GM18526 (cell line): ENCODE results near the gene CHAT.

Source experiments
- POLR2A ChIP-seq: IDR thresholded peaks from 3 replicates; pipeline ENCODE4 v1.6.1; 2011; ENCODE audit not compliant: insufficient read length; ENCODE audit errors: extremely low read depth

Gene CHAT

DNA sequence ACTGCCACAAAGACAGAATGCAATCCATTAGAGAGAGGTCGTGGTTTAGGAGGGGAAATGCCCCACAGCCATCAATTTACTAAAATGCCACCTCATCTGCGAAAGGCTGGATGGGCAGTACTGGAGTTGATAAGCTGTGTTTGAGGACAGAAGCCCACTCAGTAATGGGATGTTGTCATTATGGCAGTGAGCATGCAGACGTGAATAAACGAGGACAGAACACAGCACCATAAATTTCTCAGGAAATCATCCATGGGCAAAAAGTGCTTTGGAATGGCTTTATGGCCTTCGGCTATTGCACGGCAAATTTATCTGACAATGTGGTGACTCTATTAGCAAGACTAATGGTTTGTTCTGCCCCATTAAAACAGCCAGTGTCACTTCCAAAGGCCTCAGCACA is 49.8 kb downstream of the CHAT start:
- no peak for TF ChIP-seq POLR2A

DNA sequence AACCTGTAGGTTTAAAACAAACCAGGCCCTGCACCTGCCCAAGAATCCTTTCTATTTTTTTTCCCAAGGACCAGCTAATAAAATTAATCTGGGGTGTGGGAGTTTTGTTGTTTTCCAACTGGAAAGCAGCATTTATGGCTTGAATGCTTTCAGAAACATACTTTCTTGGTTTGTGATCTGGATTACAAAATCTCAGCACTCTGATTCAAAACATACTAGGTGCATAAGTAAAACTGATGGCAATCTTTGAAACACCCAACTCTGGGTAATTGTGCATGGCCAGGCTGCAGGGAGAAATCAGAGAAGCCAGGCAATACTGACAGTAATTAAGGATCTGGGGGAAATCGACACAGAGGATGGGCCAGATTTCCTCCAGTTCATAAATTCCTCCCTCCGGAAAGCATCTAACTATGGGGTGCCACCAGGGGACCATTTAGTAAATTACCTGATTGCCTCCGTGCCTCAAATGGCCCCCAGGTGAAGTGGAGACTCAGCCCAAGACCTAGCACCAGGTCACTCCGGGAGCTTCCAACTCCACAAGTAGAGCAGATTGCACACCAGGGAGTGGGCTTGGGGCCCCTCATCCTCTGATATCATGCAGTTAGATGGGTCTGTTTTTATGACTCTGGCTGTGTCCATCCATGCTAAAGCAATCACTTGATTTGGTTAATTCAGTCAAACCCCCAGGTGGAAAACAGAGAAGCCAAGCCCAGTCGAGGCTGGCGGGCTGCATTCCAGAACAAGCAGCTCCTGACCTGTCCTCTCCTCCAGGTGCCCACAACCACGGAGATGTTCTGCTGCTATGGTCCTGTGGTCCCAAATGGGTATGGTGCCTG is 50.4 kb downstream of the CHAT start:
- no peak for TF ChIP-seq POLR2A

DNA sequence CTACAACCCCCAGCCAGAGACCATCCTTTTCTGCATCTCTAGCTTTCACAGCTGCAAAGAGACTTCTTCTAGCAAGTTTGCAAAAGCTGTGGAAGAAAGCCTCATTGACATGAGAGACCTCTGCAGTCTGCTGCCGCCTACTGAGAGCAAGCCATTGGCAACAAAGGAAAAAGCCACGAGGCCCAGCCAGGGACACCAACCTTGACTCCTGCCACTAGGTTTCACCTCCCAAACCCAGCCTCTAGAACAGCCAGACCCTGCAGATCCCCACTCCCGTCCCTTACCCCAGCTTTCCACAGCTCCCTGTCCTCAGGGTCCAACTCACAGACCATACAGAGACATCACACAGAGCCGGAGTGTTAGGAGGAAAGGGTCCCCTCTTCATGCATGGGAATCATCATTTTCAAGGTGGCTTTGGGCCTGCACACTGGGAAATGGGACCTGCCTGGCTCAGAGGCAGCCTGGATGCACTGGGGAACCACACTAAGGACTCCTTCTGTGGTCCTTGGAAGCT is 51.1 kb downstream of the CHAT start:
- no peak for TF ChIP-seq POLR2A

DNA sequence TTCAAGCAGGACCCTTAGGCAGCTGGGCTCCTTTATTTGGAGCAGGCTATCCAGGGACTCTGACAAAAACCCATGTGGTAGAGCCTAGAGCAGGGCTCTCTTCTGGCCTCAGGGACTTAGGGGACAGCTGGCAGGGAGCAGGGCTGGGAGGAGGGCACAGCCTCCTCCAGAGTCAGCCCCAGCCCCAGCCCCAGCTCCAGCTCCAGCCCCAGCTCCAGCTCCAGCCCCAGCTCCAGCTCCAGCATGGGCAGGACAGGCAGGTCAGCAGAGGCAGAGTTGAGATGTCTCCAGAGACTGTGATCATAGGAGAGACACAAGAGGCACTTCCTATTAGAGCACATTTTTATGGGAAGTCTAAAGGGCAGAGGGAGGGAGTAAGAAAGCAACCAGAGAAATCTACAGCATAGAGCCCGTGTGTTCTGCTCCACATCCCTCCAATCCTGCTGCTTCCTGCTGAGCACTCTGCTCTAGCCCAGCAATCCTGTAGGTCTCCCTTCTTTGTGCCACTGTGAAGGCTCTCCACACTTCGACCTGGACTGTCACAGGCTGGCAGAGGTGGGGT is 52.3 kb downstream of the CHAT start:
- TF ChIP-seq POLR2A, result no peak

DNA sequence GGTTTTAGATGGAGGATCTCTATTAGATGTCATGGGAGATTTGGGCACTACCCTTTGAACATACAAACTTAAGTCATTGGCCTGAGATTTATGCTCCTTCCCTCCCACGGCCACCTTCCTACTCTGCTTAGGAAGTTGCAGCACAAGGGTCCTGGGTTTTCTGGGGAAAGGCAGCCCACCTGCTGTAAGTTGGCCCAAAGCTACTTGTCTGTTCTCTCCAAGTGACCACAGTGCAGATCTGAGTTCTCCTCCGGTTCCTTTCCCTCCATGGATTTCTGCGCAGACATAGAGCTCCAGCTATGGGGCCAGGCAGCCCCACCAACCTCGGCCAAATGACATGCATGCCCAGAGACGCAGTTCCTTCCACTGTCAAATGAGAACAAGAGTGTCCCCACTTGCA is 52.8 kb downstream of the CHAT start:
- no peak for TF ChIP-seq POLR2A

DNA sequence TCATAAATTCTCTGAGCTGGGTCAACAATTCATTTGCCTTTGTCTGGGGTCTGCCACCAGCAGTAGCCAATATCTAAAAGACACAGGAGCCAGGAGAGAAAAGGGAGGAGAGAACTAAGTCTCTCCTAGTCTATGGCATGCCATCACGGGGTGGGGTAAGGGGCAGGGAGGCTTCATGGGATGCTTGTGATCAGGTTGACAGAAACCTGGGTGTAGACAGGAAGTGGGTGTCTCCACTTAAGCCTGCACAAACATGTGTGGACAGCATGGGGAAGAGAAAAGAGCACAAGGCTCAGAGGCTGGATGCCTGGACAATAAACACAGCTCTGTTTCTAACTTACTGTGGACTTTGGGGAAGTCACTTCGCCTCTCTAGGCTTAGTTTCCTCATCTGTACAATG is 54.2 kb downstream of the CHAT start:
- no peak for TF ChIP-seq POLR2A

DNA sequence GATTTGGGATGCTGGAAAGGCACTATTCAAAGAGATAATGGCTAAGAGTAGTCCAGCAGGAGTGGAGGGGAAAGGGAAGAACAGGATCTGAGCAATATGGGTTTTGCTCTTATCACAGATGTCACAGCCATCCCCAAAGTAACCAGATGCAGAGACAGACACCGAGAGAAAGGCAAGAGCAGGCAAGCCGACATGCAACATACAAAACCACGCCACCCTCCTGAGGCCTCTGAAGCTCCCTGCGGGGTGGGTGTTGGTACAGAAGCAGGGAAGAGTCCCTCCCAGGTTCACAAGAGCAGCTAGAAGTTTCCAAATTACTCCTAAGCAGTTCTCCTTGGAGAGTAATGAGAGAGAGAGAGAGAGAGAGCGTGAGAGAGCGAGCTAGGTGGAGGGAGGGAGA is 54.8 kb downstream of the CHAT start:
- TF ChIP-seq POLR2A, result no peak

DNA sequence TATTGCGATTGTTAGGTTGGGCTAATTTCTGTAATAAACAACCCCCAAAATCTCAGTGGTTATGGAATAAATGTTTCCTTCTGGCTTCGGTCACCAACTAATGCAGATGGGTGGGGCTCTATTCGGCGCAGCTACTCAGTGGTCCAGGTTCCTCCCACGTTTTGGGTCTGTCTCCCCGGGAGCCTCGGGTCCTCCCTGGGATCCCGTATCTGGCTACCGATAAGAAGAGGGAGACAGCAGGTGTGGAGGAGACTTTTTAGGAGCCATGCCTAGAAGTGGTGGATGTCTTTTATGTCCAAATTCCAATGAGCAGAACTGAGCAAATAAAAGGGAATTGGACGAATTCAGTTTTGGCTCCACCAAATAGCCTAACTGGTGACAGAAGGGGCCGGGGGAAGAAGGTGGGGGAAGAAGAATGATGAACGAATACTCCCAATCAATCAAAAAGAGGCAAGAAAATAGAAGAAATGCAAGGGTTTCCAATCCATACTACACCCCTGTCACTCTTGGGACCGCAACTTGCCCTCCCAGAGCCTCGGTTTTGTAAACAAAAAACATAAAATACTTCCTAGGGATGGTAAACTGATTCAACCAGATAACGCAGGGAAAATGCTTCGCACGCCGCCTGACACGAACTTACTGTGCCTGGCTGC is 65.1 kb downstream of the CHAT start:
- no peak for TF ChIP-seq POLR2A

DNA sequence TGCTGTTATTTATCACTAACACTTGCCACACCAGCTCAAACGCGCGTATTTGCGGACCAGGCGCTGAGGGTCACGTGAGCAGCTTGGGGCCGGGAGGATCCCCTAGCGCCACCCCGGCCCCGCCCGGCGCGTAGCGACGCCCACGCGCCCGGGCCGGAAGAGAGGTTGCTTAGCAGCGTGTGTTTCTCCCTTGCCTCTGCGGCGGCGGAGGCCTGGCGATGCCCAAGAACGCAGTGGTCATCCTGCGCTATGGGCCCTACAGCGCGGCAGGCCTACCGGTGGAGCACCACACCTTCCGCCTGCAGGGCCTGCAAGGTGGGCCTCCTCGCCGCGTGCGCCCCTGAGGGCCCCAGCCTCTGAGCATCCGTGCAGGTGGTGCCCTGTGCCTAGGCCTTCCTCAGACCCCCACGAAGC is 65.7 kb downstream of the CHAT start, which contains the start of gene C10orf53:
Gene C10orf53, plus strand, starts transcription at position 172 of the 414 bp plus-strand sequence. Its CDS starts 47 bp downstream, at position 219.
- no peak for TF ChIP-seq POLR2A

DNA sequence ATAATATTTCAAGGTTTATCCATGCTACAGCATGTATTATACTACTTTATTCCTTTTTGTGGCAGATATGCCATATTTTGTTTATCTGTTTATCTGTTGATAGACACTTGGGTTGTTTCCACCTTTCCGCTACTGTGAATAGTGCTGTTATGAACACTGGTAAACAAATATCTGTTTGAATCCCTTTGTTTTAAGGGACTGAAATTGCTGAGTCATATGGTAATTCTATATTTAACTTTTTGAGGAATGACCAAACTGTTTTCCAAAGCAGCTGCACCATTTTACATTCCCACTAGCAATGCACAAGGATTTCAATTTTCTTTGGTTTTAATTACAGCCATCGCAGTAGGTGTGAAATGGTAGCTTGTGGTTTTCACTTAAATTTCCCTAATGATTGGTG is 69.0 kb downstream of the CHAT start:
- TF ChIP-seq POLR2A, result no peak

DNA sequence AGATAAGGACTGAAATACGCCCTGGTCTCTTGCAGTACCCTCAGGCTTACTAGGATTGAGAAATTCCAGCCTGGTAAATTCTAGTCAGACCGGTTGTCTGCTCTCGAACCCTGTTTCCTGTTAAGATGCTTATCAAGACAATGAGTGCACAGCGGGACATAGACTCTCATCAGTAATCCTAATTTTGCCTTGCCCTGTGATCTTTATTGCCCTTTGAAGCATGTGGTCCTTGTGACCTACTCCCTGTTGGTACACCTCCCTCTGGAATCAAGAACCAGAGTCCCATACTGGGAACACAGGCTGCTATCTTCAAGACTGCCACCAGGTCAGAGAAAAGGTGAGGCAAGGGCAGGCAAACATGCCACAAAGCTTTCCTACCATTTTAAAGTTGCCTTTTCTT is 72.8 kb downstream of the CHAT start:
- TF ChIP-seq POLR2A, result no peak

DNA sequence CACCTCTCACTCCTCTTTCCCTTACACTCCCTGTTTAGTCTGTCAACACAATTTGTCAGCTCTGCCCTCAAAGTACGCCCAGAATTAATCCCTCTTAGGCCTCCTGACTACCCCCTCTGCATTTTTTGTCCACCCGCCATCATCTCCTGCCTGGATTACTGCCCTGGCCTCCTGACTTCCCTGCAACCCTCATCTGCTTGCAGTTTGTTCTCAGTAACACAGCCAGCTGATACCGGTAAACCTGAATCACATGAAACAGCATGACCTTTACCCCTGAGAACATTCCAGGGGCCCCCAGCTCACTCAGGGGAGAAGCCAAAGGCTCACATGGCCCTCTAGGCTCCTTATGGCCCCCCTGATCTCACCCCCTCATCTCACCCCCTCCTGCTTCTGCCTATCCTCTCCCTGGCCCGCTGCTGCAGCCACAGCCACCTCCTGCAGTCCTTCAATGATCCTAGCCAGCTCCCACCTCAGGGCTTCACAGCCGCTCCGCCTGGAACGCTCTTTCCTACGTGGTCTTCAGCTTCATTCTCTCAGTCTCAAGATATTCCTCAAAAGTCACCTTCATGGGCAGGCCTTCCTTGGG is 74.5 kb downstream of the CHAT start:
- no peak for TF ChIP-seq POLR2A

DNA sequence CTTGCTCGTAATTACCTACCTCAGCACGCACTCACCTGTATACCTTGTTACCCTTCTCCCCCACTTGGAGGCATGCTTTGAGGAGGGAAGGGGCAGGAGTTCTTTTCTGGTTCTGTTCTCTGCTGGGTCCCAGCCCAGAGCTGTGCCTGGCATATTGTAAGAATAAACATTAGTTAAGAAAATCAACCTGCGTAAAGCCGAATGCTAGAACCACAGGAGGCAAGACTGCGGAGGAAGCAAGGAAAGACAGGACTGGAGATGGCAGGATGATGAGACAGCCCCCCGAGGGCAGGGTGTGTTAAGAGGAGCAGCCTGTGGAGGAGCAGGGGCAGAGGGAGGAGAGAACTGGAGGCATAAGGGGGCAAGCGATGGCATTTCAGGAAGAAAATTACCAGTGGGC is 75.1 kb downstream of the CHAT start:
- TF ChIP-seq POLR2A, result no peak

DNA sequence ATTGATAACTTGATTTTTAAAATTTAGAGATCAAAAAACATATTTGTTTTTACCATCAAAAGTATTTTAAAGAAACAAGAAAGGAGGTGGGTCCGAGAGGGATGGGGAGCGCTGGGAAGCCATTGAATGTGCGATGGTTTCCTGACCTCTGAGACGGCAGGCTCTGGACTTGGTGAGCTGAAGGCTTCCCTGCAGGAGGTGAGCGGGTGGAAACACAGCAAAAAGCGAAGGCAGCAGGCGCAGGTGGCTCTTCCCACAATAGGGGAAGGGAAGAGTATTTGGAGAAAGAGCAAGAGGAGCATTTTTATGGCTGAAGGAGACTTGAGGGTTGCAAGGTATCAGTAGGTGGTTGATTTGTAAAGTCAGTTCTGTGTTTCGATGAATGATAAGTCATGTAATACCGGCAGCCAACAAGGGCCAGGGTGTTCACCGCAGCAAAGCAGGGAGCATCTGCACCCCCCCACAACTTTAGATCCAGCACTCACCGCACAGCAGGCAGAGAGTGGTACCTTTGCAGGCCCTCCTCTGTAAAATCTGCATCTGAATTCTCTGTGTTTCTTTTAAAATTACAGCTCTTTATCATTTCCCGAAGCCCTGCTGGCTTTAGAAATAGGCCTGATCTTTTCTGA is 76.2 kb downstream of the CHAT start:
- TF ChIP-seq POLR2A, result no peak

DNA sequence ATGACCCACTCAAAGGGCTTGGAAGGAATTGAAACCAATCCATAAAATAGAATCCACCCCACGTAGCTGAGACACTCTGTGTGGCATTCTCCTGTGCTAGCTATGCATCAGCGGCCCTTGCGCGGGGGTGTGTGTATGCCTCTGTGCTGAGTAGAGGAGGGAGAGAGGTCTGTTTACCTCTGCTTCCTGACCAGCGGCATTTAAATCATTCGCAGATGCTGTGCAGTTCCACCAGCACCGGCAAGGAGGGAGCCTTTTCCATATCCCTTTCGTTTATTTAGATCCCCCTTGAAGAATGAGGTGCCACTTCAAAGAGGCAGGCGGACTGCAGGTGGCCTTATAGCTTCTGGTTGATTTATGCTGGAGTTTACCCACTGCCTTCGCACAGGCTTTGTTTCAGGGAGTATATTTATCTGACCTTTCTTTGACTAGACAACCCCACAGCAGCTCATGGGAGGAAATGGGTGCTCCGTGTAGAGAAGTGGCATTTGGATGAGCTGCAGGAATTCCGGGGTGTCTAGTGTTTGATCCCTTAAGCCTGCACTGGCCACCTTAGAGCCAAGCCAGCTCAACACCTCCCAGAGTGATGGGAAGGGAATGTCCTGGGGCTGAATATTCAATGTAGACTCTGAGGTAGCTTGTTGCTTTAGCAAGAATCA is 77.0 kb downstream of the CHAT start:
- TF ChIP-seq POLR2A, result no peak
